GM21381 (cell line): ENCODE results near the gene ALKBH7.
"Not testable (repeated sequence)": the region's sequence is repeated elsewhere in the genome, so short reads cannot be mapped to it uniquely, and the experiment has no call there.

Source experiments
- ATAC-seq: cut with Tn5 transposase; IDR thresholded peaks from one replicate; pipeline ENCODE4 v1.9.1; 2021; ENCODE audit warnings: mild to moderate bottlenecking, moderate library complexity; ENCODE audit not compliant: unreplicated experiment

ALKBH7 gene

GRCh38 chr19:6372594-6373095 lies at the start of gene ALKBH7:
TSS of gene ALKBH7 (plus strand) at chr19:6372794. CDS start at chr19:6372821, 27 bp downstream.
- peak; percentile 71 for ATAC-seq

GRCh38 chr19:6324757-6325156 lies 47.8 kb upstream of the ALKBH7 start:
- no peak for ATAC-seq

- ATAC-seq = no peak
Measured at GRCh38 chr19:6325614-6326013, 47.0 kb upstream of the ALKBH7 start.

- no peak for ATAC-seq
Measured at GRCh38 chr19:6326815-6327214, 45.8 kb upstream of the ALKBH7 start.

GRCh38 chr19:6333439-6333838 lies 39.2 kb upstream of the ALKBH7 start, which contains the start of gene ACER1:
TSS of gene ACER1 (minus strand) at chr19:6333612. CDS start at chr19:6333551, 61 bp downstream.
- ATAC-seq = no peak

- no peak for ATAC-seq
Measured at GRCh38 chr19:6334490-6335285, 37.9 kb upstream of the ALKBH7 start.

- ATAC-seq = no peak
Measured at GRCh38 chr19:6340493-6341201, 31.9 kb upstream of the ALKBH7 start.

GRCh38 chr19:6343462-6343861 lies 29.1 kb upstream of the ALKBH7 start:
- no peak for ATAC-seq

- not testable (repeated sequence) for ATAC-seq
Measured at GRCh38 chr19:6349271-6349670, 23.3 kb upstream of the ALKBH7 start.

- no peak for ATAC-seq
Measured at GRCh38 chr19:6350688-6351087, 21.9 kb upstream of the ALKBH7 start.

- ATAC-seq = no peak
Measured at GRCh38 chr19:6352381-6353165, 20.0 kb upstream of the ALKBH7 start.

GRCh38 chr19:6354098-6354674 lies 18.4 kb upstream of the ALKBH7 start:
- no peak for ATAC-seq

GRCh38 chr19:6355321-6356040 lies 17.1 kb upstream of the ALKBH7 start:
- ATAC-seq = not testable (repeated sequence)

- ATAC-seq = no peak
Measured at GRCh38 chr19:6357174-6357573, 15.4 kb upstream of the ALKBH7 start.

GRCh38 chr19:6358003-6358402 lies 14.6 kb upstream of the ALKBH7 start:
- no peak for ATAC-seq

- no peak for ATAC-seq
Measured at GRCh38 chr19:6359568-6360341, 12.8 kb upstream of the ALKBH7 start.

- not testable (repeated sequence) for ATAC-seq
Measured at GRCh38 chr19:6360445-6360844, 12.1 kb upstream of the ALKBH7 start.

GRCh38 chr19:6360857-6361216 lies 11.8 kb upstream of the ALKBH7 start:
- ATAC-seq = not testable (repeated sequence)

- ATAC-seq = no peak
Measured at GRCh38 chr19:6362027-6362350, 10.6 kb upstream of the ALKBH7 start.
